Dermis lymphatic vessel endothelial cell (primary cell): ENCODE data around the gene SMYD2. TPM values are rescaled to one million over a fixed set of nuclear protein-coding genes. Genes with fewer than 3 reads are reported as not detected.

Source experiments
- total RNA-seq: library from RNA; depleted of rRNA; stranded (reverse); fragments of >200 nt; gene quantifications from 2 replicates; pipeline ENCODE4 v1.2.1, GENCODE V29; 2014

The SMYD2 gene, protein sequence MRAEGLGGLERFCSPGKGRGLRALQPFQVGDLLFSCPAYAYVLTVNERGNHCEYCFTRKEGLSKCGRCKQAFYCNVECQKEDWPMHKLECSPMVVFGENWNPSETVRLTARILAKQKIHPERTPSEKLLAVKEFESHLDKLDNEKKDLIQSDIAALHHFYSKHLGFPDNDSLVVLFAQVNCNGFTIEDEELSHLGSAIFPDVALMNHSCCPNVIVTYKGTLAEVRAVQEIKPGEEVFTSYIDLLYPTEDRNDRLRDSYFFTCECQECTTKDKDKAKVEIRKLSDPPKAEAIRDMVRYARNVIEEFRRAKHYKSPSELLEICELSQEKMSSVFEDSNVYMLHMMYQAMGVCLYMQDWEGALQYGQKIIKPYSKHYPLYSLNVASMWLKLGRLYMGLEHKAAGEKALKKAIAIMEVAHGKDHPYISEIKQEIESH
- 186 and 385 TPM in 2 replicates for total RNA-seq

DNA sequence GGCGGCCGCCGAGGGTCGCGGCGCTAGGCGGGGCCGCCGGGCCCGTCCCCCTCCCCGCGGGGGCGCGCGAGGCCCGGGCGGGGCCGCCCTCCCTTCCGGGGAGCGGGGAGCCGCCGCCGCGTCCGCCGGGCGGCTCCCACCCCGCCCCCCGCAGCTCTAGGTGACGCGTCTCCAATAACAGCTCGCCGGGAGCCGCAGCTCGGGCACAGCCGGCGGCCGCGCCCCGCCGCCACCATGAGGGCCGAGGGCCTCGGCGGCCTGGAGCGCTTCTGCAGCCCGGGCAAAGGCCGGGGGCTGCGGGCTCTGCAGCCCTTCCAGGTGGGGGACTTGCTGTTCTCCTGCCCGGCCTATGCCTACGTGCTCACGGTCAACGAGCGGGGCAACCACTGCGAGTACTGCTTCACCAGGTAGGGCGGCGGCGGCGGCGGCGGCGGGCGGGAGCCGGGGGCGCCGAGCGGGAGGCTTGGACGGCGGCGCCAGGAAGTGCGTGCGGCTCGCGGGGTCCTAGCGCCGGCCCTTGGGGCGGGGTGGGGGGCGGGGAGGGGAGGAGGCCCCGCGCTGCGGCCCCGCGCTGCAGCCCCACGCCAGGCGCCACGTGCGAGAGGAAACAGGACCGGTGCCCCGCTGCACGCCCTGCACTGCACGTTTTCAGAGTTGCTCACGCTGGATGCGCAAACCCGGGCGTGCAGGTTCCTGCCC is at the start of gene SMYD2:
Gene SMYD2, plus strand, starts transcription at position 139 of the 699 bp plus-strand sequence. Its CDS starts 96 bp downstream, at position 235.

